Heart left ventricle (tissue), 16 donors: Measurements from ENCODE around the gene MTG1. TPM values are rescaled to one million over a fixed set of nuclear protein-coding genes. Genes with fewer than 3 reads are reported as not detected.
A peak's percentile ranks its signal among the peaks of the same experiment; 100 is the strongest.
"Not testable (repeated sequence)": the region's sequence is repeated elsewhere in the genome, so short reads cannot be mapped to it uniquely, and the experiment has no call there.

Source experiments
- ATAC-seq, 4 donors: fragments of 200-7000 bp; cut with Tn5 transposase; one replicate each; pipeline ENCODE4 v1.9.1; 2020 to 2022; ENCODE audit warnings: moderate library complexity in 4 of 4, mild to moderate bottlenecking in 3 of 4, moderate number of reproducible peaks in 1 of 4
- DNase-seq, 5 donors: peaks; one replicate each; pipeline ENCODE4 v3.0.0-alpha.2; 2020
- H3K27ac ChIP-seq, 12 donors: fragments of 200-600 bp; sonication (generic) in 4 of 12; one replicate each; pipeline versions ENCODE4 v1.5.0 to v1.8.0; 2016 to 2022; ENCODE audit warnings: mild to moderate bottlenecking in 2 of 12
- H3K27me3 ChIP-seq, 9 donors: fragments of 200-600 bp; sonication (generic) in 2 of 9; one replicate each; pipeline versions ENCODE4 v1.5.1 to v1.8.0; 2016 to 2022; ENCODE audit warnings: mild to moderate bottlenecking in 3 of 9
- H3K36me3 ChIP-seq, 9 donors: fragments of 200-600 bp; sonication (generic) in 2 of 9; one replicate each; pipeline versions ENCODE4 v1.5.0 to v1.8.0; 2018 to 2022; ENCODE audit warnings: mild to moderate bottlenecking in 2 of 9
- H3K4me1 ChIP-seq, 12 donors: fragments of 200-600 bp; sonication (generic) in 4 of 12; one replicate each; pipeline versions ENCODE4 v1.5.0 to v1.8.0; 2016 to 2022; ENCODE audit warnings: mild to moderate bottlenecking in 3 of 12
- H3K4me3 ChIP-seq, 12 donors: fragments of 200-600 bp; sonication (generic) in 4 of 12; one replicate each; pipeline versions ENCODE4 v1.5.0 to v1.8.0; 2017 to 2022; ENCODE audit warnings: mild to moderate bottlenecking in 9 of 12, moderate library complexity in 4 of 12
- H3K9me3 ChIP-seq, 12 donors: fragments of 200-600 bp; sonication (generic) in 4 of 12; one replicate each; pipeline versions ENCODE4 v1.5.0 to v1.8.0; 2016 to 2022; ENCODE audit warnings: mild to moderate bottlenecking in 1 of 12
- CTCF ChIP-seq, 12 donors: fragments of 200-600 bp; sonication (generic) in 4 of 12; IDR thresholded peaks; one replicate each; pipeline versions ENCODE4 v1.5.0 to v1.8.0; 2018 to 2022; ENCODE audit warnings: antibody characterized with exemption in 12 of 12, mild to moderate bottlenecking in 5 of 12
- POLR2A ChIP-seq, 2 donors: fragments of 450-650 bp; IDR thresholded peaks; one replicate each; pipeline ENCODE4 v1.6.1; 2017; ENCODE audit warnings: antibody characterized with exemption in 2 of 2, mild to moderate bottlenecking in 2 of 2, moderate library complexity in 2 of 2
- WGBS, 4 donors: extraction: QIAGEN DNeasy Blood & Tissue Kit in 2 of 4; methylation state at CpG; one replicate each; pipeline versions ENCODE4 v1.1.5 to v1.1.7; 2013 to 2018; 5-methylcytosine and 5-hydroxymethylcytosine counted together
- intact Hi-C, 10 donors: fragments of 100-400 bp; cut with DNase I; formaldehyde crosslinking; loops; one replicate each; pipeline versions ENCODE4 v1.11.1 to v1.14.2; 2022
- polyA plus RNA-seq, 2 donors: library from polyadenylated mRNA; stranded (reverse); fragments of 200-250 nt; gene quantifications; one replicate each; pipeline ENCODE4 v1.2.3, GENCODE V29; 2013
- total RNA-seq, 9 donors: library from RNA; depleted of rRNA in 2 of 9; stranded (reverse); fragments of >200 nt in 2 of 9; fragmentation: NEBNext Ultra II Directional in 3 of 9; extraction: Animal tissue kit (Norgen Biotek cat#: 25700) in 3 of 9; gene quantifications; one replicate each; pipeline versions ENCODE4 v1.1.0 to v1.2.4, GENCODE V29; 2016 to 2023
- donor health status: ischemic (EF 13 %, LVEDD 7.1; RV severe dilation, severe dysfunction).
- donor health status: healthy with polysubstance abuse.
- donor health status: DM: no; HTN: yes; CAD: no.
- donor health status: DM: no; HTN: no; CAD: no.
- donor health status: ischemic (EF 25% LVEDD 6.9; RV normal size, moderate dysfunction).
- donor health status: ischemic (EF 25% LVEDD 5.7; RV mildly dilated, moderate dysfunction).
- donor health status: healthy.
- donor health status: DM: yes; HTN: yes; CAD: no.
- donor health status: ischemic (EF 35%, LVEDD 5.7; RV mildly dilated, moderate dysfunction).
- donor health status: nonischemic (EF 11% LVEDD 7.7; RV severe dilation, severe dysfunction).
- donor health status: DM: yes; HTN: yes; CAD: no.
- donor health status: PGD.
- donor health status: ischemic (EF 29% LVEDD 5.4; RV normal size, mild dysfunction).
- donor health status: nonischemic (EF 23%, LVEDD 6.1; RV moderate dilation, normal function).

The MTG1 gene
- total and polyA plus RNA-seq, 11 donors: 11.6 to 34.2 (median 22.6) TPM

DNA sequence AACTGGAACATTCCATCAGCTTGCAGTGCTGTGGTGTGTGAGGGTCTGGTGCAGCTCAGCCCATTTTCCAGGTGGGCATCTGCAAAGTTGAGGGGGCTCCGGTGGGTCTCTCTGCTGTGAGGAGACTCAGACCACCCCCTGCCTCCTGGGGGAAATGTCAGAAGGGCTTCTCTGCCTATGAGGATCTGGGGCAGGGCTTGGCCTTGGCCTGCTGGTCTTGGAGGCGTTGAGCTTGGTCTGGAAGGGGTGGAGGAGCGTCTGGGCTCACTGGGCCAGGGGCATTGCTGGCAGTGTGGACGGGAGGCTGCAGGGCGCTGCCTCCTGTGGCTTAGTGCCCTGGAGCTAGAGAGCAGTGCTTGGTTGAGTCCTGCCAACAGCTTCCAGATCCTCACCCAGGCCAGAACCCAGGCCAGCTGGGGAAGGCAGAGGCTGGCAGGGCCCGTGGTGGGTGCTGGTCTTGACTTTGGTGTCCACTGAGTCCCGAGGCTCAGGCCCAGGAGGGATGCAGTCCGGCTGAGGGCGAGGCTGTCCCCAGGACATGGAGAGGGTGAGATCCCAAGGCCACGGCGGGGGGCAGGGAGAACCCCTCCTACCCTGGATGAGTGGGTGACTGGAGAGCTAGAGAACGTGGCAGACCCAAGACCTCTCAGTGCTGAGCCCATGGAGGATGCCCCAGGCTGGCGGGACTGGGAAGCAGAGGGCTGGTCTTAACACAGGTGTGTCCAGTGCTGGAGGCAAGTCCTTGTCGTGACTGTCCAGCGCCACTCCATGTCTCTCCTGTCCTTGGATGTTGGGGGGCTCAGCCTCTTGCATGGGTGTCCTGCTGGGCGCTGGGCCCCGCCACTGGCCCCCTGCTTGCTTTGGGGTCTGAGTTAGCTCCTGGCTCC lies 27.6 kb downstream of the MTG1 start:
- H3K4me3 ChIP-seq: no peak overlapping the region
- WGBS, 4 donors: 82 to 89% (median 86%) methylated on average over 10 to 17 of the region's 17 CpGs
- H3K27me3 ChIP-seq: peaks cover 0 to 17% (median 0%) of the 10 kb centered on the region in 9 donors
- DNase-seq: no peak
- peak in 1 of 4 donors; percentile 11 for ATAC-seq
- TF ChIP-seq POLR2A (IDR thresholded peaks at IDR 0.05) (no peak), CTCF (IDR thresholded peaks at IDR 0.05) (no peak)
- peaks cover 0 to 10% (median 0%) of the 10 kb centered on the region in 12 donors for H3K4me1 ChIP-seq
- intact Hi-C loops: loop anchor here in 3 of 10 donors (5.0 to 10.0 kb wide), 2 partner anchors 151 to 153 kb away; no protein-coding TSS in a partner anchor
- H3K27ac ChIP-seq: no peak overlapping the region
- H3K9me3 ChIP-seq: no peaks in the 10 kb centered on the region
- peaks cover 0 to 34% (median 22%) of the 10 kb centered on the region in 9 donors for H3K36me3 ChIP-seq

GRCh38 chr10:133422223-133422806 lies 28.4 kb downstream of the MTG1 start:
- Histone ChIP-seq H3K36me3 (peaks cover 0 to 34% (median 22%) of the 10 kb centered on the region in 9 donors), H3K9me3 (no peaks in the 10 kb centered on the region), H3K27me3 (peaks cover 0 to 17% (median 0%) of the 10 kb centered on the region in 9 donors), H3K4me1 (peaks cover 0 to 10% (median 0%) of the 10 kb centered on the region in 12 donors), H3K4me3 (no peak overlapping the region), H3K27ac (no peak overlapping the region)
- ATAC-seq: no peak
- DNase-seq: no peak
- intact Hi-C loops: loop anchor here in 3 of 10 donors (5.0 to 10.0 kb wide), 2 partner anchors 150 to 152 kb away; no protein-coding TSS in a partner anchor
- 80 to 87% (median 84%) methylated on average over 10 to 16 of the region's 16 CpGs for WGBS, 4 donors
- TF ChIP-seq POLR2A (IDR thresholded peaks at IDR 0.05) (no peak), CTCF (IDR thresholded peaks at IDR 0.05) (no peak)

DNA sequence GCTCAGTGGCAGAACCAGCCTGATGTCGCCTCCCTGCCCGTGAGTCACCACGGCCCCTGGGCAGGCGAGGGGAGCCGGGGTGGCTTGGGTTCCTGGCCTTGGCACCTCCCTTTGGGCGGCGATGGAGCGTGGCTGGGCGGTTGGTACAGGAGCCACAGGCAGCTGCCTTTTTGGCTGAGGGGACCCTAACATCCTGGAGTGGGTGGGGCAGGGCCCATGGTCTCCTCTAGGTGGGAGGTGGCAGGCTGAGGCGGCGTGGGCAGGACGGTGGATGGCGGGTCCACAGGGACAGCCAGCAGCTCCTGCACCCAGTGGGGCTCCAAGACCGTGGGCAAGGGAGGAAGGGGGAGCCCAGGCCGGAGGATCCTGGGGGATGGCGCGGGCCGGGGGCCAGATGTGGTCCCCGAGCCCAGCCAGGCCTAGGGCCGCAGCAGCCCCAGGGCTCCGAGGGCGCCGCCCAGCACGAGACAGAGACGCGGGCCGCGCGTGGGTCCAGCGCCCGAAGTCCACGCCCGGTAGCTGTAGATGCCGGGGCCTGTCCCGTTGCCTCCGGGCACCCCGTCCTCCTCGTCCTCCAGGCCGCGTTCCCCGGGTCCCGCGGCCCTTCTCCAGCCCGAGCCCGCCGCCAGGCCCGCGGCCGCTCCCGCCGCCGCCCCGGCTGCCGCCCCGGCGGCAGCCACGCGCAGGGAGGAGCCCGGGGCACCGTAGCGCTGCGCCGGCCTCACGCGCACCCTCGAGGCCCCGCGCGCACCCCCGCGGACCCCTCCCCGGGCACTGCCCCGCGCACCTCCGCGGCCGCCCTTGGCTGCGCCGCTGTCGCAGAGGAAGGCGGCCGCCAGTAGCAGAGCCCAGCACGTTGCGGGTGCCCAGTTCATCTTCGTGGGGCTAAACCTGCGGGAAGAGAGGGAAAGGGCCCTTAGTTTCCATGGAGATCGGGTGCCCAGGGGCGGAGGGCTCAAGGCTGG lies 29.1 kb downstream of the MTG1 start:
- Histone ChIP-seq H3K4me1 (peaks cover 0 to 10% (median 0%) of the 10 kb centered on the region in 12 donors), H3K27me3 (peaks cover 0 to 17% (median 0%) of the 10 kb centered on the region in 9 donors), H3K4me3 (peak overlapping the region in 3 of 12 donors; percentile 12 to 33 (median 29)), H3K9me3 (peaks cover 0 to 2% (median 0%) of the 10 kb centered on the region in 12 donors), H3K36me3 (peaks cover 0 to 29% (median 18%) of the 10 kb centered on the region in 9 donors), H3K27ac (no peak overlapping the region)
- peak in 3 of 4 donors; percentile 11 to 35 (median 19) for ATAC-seq
- TF ChIP-seq POLR2A (IDR thresholded peaks at IDR 0.05): no peak
- TF ChIP-seq CTCF (IDR thresholded peaks at IDR 0.05): no peak
- 17 to 46% (median 18%) methylated on average over 26 to 88 of the region's 88 CpGs for WGBS, 4 donors
- DNase-seq: no peak
- intact Hi-C loops: loop anchor here in 3 of 10 donors (5.0 to 10.0 kb wide), 2 partner anchors 149 to 152 kb away; no protein-coding TSS in a partner anchor

DNA sequence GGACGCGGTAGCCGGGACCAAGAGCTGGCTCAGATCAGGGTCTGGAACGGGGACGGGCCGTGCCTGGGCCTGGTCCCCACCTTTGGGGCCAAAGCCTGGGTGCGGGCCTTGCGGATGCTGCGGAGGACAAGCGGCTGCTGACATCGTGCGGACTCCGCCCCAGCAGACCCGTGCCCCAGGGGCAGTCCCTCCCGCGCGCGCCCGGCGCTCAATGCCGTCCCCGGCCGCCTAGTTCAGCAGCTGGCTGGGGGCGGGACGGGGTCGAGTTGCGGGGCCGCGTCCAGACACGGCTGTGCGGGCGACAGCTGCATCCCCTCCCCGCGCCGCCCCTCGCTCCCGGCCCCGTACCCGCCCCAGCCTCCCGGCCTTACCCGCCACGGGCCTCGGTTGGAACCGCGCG lies 30.1 kb downstream of the MTG1 start:
- peaks cover 0 to 12% (median 0%) of the 10 kb centered on the region in 12 donors for H3K9me3 ChIP-seq
- not testable (repeated sequence) for H3K4me3 ChIP-seq, DNase-seq, H3K27ac ChIP-seq
- H3K27me3 ChIP-seq: peaks cover 0 to 17% (median 0%) of the 10 kb centered on the region in 9 donors
- H3K4me1 ChIP-seq: peaks cover 0 to 10% (median 0%) of the 10 kb centered on the region in 12 donors
- WGBS, 4 donors: 55% methylated on average over 4 of the region's 46 CpGs; no CpG with 5 or more reads in 3 of the 4 donors
- H3K36me3 ChIP-seq: peaks cover 0 to 21% (median 13%) of the 10 kb centered on the region in 9 donors
- intact Hi-C loops: loop anchor here in 3 of 10 donors (5.0 to 10.0 kb wide), 2 partner anchors 148 to 151 kb away; no protein-coding TSS in a partner anchor
- peak in 2 of 4 donors; percentile 2 to 16 for ATAC-seq

DNA sequence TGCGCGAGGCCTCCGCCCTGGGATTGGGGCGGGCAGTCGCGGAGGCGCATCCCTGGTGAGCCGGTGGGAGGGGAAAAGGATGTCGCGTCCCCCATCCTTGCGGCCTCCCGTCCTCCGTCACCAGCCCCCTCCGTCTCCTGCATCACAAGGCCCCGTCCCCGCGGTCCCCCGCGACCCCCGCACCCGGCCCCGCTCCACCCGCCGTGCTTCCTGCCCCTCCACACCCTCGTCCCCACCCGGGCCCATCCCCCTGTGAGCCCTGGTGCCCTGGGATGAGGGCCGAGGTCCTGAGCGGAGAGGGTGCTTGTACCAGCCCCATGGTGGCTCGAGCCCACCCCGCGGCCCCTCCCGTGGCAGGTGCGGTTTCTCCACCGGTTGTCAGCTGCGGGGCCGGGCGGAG lies 30.6 kb downstream of the MTG1 start, which contains the start of gene SPRN:
SPRN (minus strand) TSS at position 25 of the 400 bp plus-strand sequence. CDS start 944 bp downstream, outside the sequence.
- intact Hi-C loops: loop anchor here in 3 of 10 donors (5.0 to 10.0 kb wide), 2 partner anchors 148 to 150 kb away; no protein-coding TSS in a partner anchor
- Histone ChIP-seq H3K9me3 (peaks cover 0 to 15% (median 0%) of the 10 kb centered on the region in 12 donors), H3K4me1 (peaks cover 0 to 10% (median 0%) of the 10 kb centered on the region in 12 donors), H3K36me3 (peaks cover 0 to 16% (median 8%) of the 10 kb centered on the region in 9 donors), H3K27me3 (peaks cover 0 to 17% (median 0%) of the 10 kb centered on the region in 9 donors), H3K4me3 (peak within 1 kb of the TSS in 3 of 12 donors; percentile 12 to 33 (median 29))
- ATAC-seq: peak in 1 of 4 donors; percentile 11
- DNase-seq, H3K27ac ChIP-seq: not testable (repeated sequence)
- WGBS, 4 donors: 12 to 20% methylated on average over 13 to 14 of the region's 37 CpGs; no CpG with 5 or more reads in 2 of the 4 donors

DNA sequence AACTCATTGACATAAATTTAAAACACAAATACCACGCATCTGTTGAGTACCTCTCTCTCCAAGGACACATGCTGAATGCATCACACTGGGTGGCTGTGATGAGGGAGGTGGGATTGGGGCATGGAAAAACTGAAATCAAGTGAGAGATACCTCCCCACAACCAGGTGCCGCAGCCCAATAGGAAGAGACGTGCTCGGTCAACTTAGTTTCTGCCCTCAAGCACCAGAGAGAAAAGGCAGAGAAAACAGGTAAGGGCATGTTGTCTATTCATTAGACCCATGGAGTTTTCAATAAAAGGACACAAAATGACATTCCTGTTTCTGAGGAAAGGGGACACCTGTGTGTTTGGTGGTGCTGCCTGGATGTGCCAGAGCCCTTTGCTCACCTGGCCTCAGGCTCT lies 35.6 kb downstream of the MTG1 start:
- not testable (repeated sequence) for DNase-seq, H3K27me3 ChIP-seq, H3K4me1 ChIP-seq, H3K4me3 ChIP-seq, H3K27ac ChIP-seq, ATAC-seq, H3K36me3 ChIP-seq
- intact Hi-C loops: loop anchor here in 1 of 10 donors (10.0 kb wide), 1 partner anchor 145 kb away; no protein-coding TSS in a partner anchor
- WGBS, 4 donors: 87 to 92% (median 89%) methylated on average over 4 of the region's 4 CpGs
- H3K9me3 ChIP-seq: peaks cover 0 to 15% (median 0%) of the 10 kb centered on the region in 12 donors
